Tibial nerve (tissue), 4 donors: ENCODE measurements around the gene ZBTB16. TPM values are rescaled to one million over a fixed set of nuclear protein-coding genes. Genes with fewer than 3 reads are reported as not detected.
A peak's percentile ranks its signal among the peaks of the same experiment; 100 is the strongest.

ENCODE experiments used
- DNase-seq, 2 donors: peaks; one replicate each; pipeline ENCODE4 v3.0.0-alpha.2; 2019; ENCODE audit warnings: low spot score in 2 of 2
- H3K27ac ChIP-seq, 4 donors: fragments of 200-600 bp; sonication (generic) in 3 of 4; one replicate each; pipeline ENCODE4 v1.5.1; 2017 to 2019; ENCODE audit warnings: mild to moderate bottlenecking in 1 of 4
- H3K27me3 ChIP-seq, 2 donors: fragments of 200-600 bp; sonication (generic) in 1 of 2; one replicate each; pipeline versions ENCODE4 v1.5.1 to v1.6.0; 2017 to 2019
- H3K36me3 ChIP-seq, 3 donors: fragments of 200-600 bp; sonication (generic); one replicate each; pipeline ENCODE4 v1.5.1; 2018 to 2019
- H3K4me1 ChIP-seq, 4 donors: fragments of 200-600 bp; sonication (generic) in 3 of 4; one replicate each; pipeline ENCODE4 v1.5.1; 2017 to 2019
- H3K4me3 ChIP-seq, 4 donors: fragments of 200-600 bp; sonication (generic) in 3 of 4; one replicate each; pipeline ENCODE4 v1.5.1; 2017 to 2019; ENCODE audit warnings: mild to moderate bottlenecking in 1 of 4, moderate library complexity in 1 of 4
- H3K9me3 ChIP-seq, 4 donors: fragments of 200-600 bp; sonication (generic) in 3 of 4; one replicate each; pipeline ENCODE4 v1.5.1; 2017 to 2019
- CTCF ChIP-seq, 5 experiments: fragments of 200-600 bp in 3 of 5; fragments of 450-650 bp in 2 of 5; sonication (generic) in 3 of 5; IDR thresholded peaks; one replicate each; pipeline ENCODE4 v1.5.1; 2016 to 2019; ENCODE audit warnings: antibody characterized with exemption in 5 of 5, mild to moderate bottlenecking in 3 of 5, moderate library complexity in 2 of 5
- EP300 ChIP-seq, 2 donors: sonication (generic); formaldehyde crosslinking; IDR thresholded peaks; one replicate each; pipeline ENCODE4 v1.6.1; 2017; ENCODE audit warnings: antibody characterized with exemption in 2 of 2, mild to moderate bottlenecking in 1 of 2
- POLR2A ChIP-seq, 2 donors: fragments of 450-650 bp; IDR thresholded peaks; one replicate each; pipeline ENCODE4 v1.6.1; 2017; ENCODE audit warnings: antibody characterized with exemption in 2 of 2, mild to moderate bottlenecking in 2 of 2, moderate library complexity in 2 of 2
- WGBS, 2 donors: methylation state at CpG; one replicate each; pipeline ENCODE4 v1.1.5; 2018; 5-methylcytosine and 5-hydroxymethylcytosine counted together
- total RNA-seq, 4 donors: library from RNA; depleted of rRNA; stranded (reverse); fragments of >200 nt; gene quantifications; one replicate each; pipeline ENCODE4 v1.1.0, GENCODE V29; 2016

Gene ZBTB16
- total RNA-seq, 4 donors from 2014 or later = 405 to 756 (median 580) TPM

GRCh38 chr11:114293201-114293711 is 233.7 kb downstream of the ZBTB16 start:
- H3K36me3 ChIP-seq = peaks cover 0 to 4% (median 0%) of the 10 kb centered on the region in 3 donors
- peaks cover 0 to 59% (median 19%) of the 10 kb centered on the region in 4 donors for H3K4me1 ChIP-seq
- peak overlapping the region in 3 of 4 donors; percentile 75 to 96 (median 95) for H3K27ac ChIP-seq
- no peak overlapping the region for H3K4me3 ChIP-seq
- DNase-seq = no peak
- no peaks in the 10 kb centered on the region for H3K9me3 ChIP-seq
- H3K27me3 ChIP-seq = no peaks in the 10 kb centered on the region
- WGBS, 2 donors = 35 to 47% methylated on average over 1 of the region's 1 CpG
- TF ChIP-seq POLR2A (IDR thresholded peaks at IDR 0.05) (no peak), EP300 (IDR thresholded peaks at IDR 0.05) (no peak), CTCF (IDR thresholded peaks at IDR 0.05) (no peak)

GRCh38 chr11:114295676-114296604 is 236.4 kb downstream of the ZBTB16 start, which contains the start of gene NNMT:
Gene NNMT (plus strand): TSS chr11:114296399. CDS start chr11:114296557, 158 bp downstream.
- 25 to 27% methylated on average over 11 of the region's 11 CpGs for WGBS, 2 donors
- Histone ChIP-seq H3K4me3 (peak within 1 kb of the TSS; percentile 29 to 57 (median 40)), H3K27ac (peak within 1 kb of the TSS; percentile 68 to 96 (median 85)), H3K4me1 (peaks cover 0 to 54% (median 19%) of the 10 kb centered on the region in 4 donors), H3K27me3 (no peaks in the 10 kb centered on the region), H3K9me3 (peaks cover 0 to 10% (median 0%) of the 10 kb centered on the region in 4 donors), H3K36me3 (peaks cover 0 to 31% (median 0%) of the 10 kb centered on the region in 3 donors)
- TF ChIP-seq CTCF (IDR thresholded peaks at IDR 0.05) (no peak), EP300 (IDR thresholded peaks at IDR 0.05) (peak; percentile 64 to 97), POLR2A (IDR thresholded peaks at IDR 0.05) (peak in 1 of 2 donors; percentile 43)
- DNase-seq = peak; percentile 58 to 75

- no peak for DNase-seq
- peaks cover 0 to 46% (median 19%) of the 10 kb centered on the region in 4 donors for H3K4me1 ChIP-seq
- H3K4me3 ChIP-seq = peak overlapping the region; percentile 29 to 57 (median 40)
- no peaks in the 10 kb centered on the region for H3K27me3 ChIP-seq
- TF ChIP-seq CTCF (IDR thresholded peaks at IDR 0.05) = no peak
- no peak for TF ChIP-seq EP300 (IDR thresholded peaks at IDR 0.05)
- TF ChIP-seq POLR2A (IDR thresholded peaks at IDR 0.05) = no peak
- WGBS, 2 donors = 59 to 70% methylated on average over 7 of the region's 7 CpGs
- H3K9me3 ChIP-seq = peaks cover 0 to 18% (median 3%) of the 10 kb centered on the region in 4 donors
- peaks cover 0 to 39% (median 0%) of the 10 kb centered on the region in 3 donors for H3K36me3 ChIP-seq
- peak overlapping the region; percentile 68 to 96 (median 85) for H3K27ac ChIP-seq
Measured at GRCh38 chr11:114296605-114297372, 237.3 kb downstream of the ZBTB16 start.

- TF ChIP-seq EP300 (IDR thresholded peaks at IDR 0.05) = no peak
- H3K27ac ChIP-seq = peak overlapping the region; percentile 68 to 96 (median 85)
- peaks cover 0 to 22% (median 5%) of the 10 kb centered on the region in 4 donors for H3K9me3 ChIP-seq
- H3K36me3 ChIP-seq = peaks cover 0 to 52% (median 0%) of the 10 kb centered on the region in 3 donors
- 80 to 83% methylated on average over 8 of the region's 8 CpGs for WGBS, 2 donors
- no peaks in the 10 kb centered on the region for H3K27me3 ChIP-seq
- DNase-seq = no peak
- H3K4me1 ChIP-seq = peaks cover 0 to 35% (median 13%) of the 10 kb centered on the region in 4 donors
- peak overlapping the region; percentile 29 to 57 (median 40) for H3K4me3 ChIP-seq
Measured at GRCh38 chr11:114297806-114298709, 238.5 kb downstream of the ZBTB16 start.
